Stimulated activated CD4-positive, alpha-beta T cell treated with anti-CD3 and anti-CD28 coated beads, Interleukin-12 subunit alpha, Interleukin-12 subunit beta, amount 100 ng/mL, for 4 hours (primary cell): ENCODE data around the gene OR56B4.
"Not testable (repeated sequence)": the region's sequence is repeated elsewhere in the genome, so short reads cannot be mapped to it uniquely, and the experiment has no call there.

ENCODE experiments used
- DNase-seq: peaks from one replicate; pipeline ENCODE4 v3.0.0-alpha.2; 2020

The OR56B4 gene, protein sequence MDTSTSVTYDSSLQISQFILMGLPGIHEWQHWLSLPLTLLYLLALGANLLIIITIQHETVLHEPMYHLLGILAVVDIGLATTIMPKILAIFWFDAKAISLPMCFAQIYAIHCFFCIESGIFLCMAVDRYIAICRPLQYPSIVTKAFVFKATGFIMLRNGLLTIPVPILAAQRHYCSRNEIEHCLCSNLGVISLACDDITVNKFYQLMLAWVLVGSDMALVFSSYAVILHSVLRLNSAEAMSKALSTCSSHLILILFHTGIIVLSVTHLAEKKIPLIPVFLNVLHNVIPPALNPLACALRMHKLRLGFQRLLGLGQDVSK

GRCh38 chr11:6107384-6107783 is at the start of gene OR56B4:
Gene OR56B4 (plus strand): TSS chr11:6107684. CDS start chr11:6107779, 95 bp downstream.
- not testable (repeated sequence) for DNase-seq

DNA sequence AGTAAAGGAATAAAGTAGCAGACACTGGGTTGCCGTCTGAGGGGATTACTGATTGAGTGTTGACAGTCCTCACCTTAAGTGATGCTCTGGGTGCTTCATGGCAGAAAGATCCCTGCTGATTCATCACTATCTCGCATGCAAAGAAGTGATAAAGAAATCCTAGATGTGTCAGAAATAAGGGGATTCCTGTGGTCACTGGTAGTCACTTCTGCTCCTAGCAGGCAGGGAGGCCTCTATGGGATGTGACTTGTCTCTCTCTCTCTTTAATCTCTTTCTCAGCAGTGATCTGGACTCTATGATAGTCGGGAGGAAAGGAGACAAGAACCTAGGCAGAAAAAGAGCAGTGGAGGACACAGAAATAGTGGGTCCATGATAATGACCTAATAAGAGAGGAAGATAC is 46.0 kb upstream of the OR56B4 start:
- no peak for DNase-seq

DNA sequence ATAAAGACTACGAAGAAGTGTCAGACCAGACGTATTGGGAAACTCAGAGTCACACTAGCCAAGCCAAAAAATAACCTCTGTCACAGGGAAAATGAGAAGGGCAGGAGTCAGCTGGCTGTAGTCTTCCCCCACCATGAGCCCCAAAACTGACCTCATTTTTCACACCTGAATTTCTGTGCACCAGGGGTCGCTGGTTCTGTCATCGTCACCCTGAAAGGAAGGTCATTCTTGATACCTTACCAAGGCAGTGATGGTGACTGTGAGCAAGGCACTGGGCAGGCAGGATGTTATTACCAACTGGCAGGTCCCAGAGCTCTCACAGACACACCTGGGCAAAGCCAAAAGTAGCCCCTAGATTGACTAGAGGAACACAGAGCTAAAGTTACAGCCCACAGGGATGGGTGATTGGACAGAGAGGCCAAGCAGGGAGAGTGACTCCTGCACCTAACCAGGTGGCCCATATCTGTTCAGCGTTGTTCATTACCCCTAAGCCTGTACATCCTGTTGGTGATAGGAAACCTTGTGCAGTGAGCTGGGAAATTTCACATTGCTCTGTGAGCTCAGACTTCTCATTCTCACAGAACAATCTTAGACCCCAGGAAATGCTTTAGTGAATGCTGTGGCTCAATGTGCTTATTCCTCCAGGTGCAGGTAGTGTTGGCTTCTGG is 44.7 kb upstream of the OR56B4 start:
- no peak for DNase-seq

- no peak for DNase-seq
Measured at GRCh38 chr11:6067502-6067901, 40.0 kb upstream of the OR56B4 start.

DNA sequence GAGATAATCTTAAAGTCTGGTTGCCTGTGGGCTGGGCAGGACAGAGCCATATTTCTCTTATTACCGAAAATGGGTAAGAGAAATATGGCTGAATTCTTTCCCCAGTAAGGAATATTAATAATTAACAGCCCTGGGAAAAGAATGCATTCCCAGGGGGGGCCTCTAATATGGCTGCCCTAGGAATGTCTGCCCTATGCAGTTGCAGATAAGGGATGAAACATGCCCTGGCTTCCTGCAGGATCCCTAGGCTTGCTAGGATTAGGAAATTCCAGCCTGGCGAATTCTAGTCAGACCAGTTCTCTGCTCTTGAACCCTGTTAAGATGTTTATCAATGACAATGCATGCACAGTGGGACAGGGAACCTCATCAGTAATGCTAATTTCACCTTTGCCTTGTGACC is 31.0 kb upstream of the OR56B4 start:
- DNase-seq = not testable (repeated sequence)

DNA sequence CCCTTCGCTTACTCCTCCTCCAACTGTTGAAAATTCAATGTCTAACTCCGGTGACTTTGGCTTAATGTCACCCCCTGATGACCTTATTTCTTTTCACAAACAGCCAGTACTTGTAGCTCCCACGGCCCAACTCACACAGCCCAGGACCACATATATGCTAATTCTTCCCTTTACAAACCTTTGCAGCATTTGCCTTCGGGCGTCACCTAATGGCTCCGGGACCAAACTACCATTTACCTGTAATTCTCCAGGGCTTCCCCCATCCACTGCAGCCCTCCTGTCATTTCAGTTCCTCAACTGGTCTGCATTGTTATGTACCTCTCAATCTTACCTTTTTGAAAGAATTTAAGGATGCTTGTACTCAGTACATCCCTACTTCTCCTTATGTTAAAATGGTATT is 29.8 kb upstream of the OR56B4 start:
- no peak for DNase-seq

GRCh38 chr11:6079463-6079862 is 28.0 kb upstream of the OR56B4 start:
- DNase-seq = no peak

- no peak for DNase-seq
Measured at GRCh38 chr11:6083129-6083528, 24.4 kb upstream of the OR56B4 start.

GRCh38 chr11:6084587-6084986 is 22.9 kb upstream of the OR56B4 start:
- DNase-seq = no peak

DNA sequence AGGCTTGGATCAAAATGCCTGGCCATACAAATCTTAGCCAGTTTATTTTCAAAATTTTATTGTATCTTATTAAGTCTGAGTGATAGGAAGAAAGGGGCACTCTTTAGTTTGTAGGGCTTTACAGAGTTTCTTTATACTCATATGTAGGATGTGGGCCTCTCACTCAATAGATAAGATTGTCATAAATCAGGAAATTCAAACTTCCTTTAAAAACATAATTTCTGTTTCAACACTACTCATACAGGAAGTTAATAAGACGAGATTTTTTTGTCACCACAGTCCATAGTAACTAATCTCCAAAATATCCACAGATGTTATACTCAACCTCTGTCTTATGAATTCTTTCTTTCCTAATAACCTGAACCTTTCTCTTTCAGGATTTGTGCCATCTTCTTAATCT is 13.3 kb upstream of the OR56B4 start:
- DNase-seq = no peak

- DNase-seq = no peak
Measured at GRCh38 chr11:6095798-6096197, 11.7 kb upstream of the OR56B4 start.

- no peak for DNase-seq
Measured at GRCh38 chr11:6096417-6096816, 11.1 kb upstream of the OR56B4 start.

DNA sequence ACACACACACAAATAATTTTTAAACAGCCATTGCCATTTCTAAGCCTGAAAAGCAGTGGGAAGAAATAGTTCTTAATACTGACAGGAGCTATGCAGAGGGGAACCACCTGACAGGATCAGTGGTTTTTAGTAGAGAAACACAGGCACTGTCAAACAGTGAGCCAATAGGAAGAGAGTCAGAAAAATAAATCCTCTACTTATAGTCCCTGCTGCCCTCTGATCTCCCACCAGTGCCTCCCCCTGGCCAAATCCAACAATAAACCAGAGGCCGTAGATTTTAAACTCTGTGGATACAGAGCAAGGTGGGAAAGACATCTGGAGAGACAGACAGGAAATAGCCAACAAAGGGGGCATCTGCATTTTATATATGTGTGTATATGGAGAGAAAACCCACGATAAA is 7.9 kb upstream of the OR56B4 start:
- DNase-seq = no peak

GRCh38 chr11:6110011-6110410 is 2.5 kb downstream of the OR56B4 start:
- no peak for DNase-seq

GRCh38 chr11:6111673-6112072 is 4.2 kb downstream of the OR56B4 start:
- no peak for DNase-seq

DNA sequence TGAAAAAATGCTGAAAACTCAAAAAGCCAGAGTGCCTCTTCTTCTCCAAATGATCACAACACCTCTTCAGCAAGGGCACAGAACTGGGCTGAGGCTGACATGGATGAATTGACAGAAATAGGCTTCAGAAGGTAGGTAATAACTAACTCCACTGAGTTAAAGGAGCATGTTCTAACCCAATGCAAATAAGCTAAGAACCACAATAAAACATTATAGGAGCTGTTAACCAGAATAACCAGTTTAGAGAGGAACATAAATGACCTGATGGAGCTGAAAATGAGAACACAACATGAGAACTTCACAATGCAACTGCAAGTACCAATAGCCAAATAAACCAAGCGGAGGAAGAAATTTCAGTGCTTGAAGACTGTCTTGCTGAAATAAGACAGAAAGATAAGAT is 9.2 kb downstream of the OR56B4 start:
- DNase-seq = no peak

GRCh38 chr11:6124245-6124644 is 16.8 kb downstream of the OR56B4 start:
- no peak for DNase-seq

DNA sequence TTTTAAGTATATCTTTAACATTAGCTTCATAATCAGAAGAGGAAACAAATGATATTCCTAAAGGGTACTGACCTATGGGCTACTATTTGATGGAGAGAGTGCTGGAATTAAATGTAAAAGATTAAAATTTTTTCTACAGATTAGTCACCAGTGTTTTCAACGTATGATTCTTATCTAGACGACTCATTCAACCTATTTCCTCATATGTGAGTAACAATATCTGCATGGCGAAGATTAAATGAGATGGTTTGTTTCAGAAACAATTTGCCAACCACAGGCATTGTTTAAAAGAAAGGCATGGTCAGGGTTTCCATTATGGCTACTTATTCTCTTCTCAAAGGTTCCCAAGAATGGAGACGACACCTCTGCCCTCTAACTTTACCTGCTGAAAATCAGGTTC is 20.4 kb downstream of the OR56B4 start:
- DNase-seq = no peak

- DNase-seq = no peak
Measured at GRCh38 chr11:6129011-6129410, 21.5 kb downstream of the OR56B4 start.

DNA sequence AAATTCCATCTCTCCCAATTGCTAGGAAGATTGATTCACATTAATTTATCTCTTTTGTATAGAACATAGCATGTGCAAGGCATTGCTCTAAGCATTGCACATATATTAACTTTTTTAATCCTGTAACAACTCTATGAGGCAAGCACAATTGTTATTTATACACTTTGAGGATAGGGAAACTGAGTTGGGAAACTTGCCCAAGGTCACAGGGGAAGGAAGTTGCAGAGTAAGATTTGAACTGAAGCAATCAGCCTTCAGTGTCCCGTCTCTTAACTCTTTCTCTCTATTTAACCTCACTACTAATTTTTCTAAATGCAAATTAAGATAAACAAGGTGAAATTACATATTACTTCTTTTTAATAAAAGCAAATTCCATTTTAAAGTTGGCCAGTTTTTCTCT is 22.2 kb downstream of the OR56B4 start:
- DNase-seq = no peak

- no peak for DNase-seq
Measured at GRCh38 chr11:6132431-6132830, 24.9 kb downstream of the OR56B4 start.

- DNase-seq = not testable (repeated sequence)
Measured at GRCh38 chr11:6135936-6136335, 28.5 kb downstream of the OR56B4 start.

DNA sequence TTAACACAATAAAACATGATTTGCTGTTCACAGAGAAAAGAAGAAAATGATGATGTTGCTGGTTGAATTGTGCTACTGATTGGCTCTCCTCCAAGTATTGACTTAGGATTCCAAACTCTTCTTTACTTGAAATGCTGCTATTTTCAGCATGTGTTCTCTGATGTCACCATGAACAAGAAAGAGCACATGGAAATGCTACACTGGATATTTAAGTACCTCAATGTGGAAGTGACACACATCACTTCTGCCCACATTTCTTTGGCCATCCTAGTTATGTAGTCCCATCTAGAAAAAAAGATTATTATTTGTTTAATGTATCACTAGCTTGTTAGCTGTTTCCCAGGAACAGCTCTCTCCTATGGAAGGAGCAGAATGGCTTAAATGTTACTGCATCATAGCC is 35.5 kb downstream of the OR56B4 start:
- DNase-seq = no peak

DNA sequence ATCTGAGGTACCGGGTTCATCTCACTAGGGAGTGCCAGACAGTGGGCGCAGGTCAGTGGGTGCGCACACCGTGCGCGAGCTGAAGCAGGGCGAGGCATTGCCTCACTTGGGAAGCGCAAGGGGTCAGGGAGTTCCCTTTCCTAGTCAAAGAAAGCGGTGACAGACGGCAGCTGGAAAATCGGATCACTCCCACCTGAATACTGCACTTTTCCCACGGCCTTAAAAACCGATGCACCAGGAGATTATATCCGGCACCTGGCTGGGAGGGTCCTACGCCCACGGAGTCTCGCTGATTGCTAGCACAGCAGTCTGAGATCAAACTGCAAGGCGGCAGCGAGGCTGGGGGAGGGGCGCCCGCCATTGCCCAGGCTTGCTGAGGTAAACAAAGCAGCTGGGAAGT is 36.3 kb downstream of the OR56B4 start:
- DNase-seq = not testable (repeated sequence)

- DNase-seq = no peak
Measured at GRCh38 chr11:6151117-6151516, 43.6 kb downstream of the OR56B4 start.
